ENCODE results near the gene RGS9.

Gene RGS9

GRCh38 chr17:65208717-65209116 is 71.5 kb downstream of the RGS9 start:
- H3K27ac ChIP-seq: no peak overlapping the region
- ChIA-PET POLR2A (ENCODE audit: low non-redundant PET) (no interaction called here), CTCF (no interaction called here)
- DNase-seq (ENCODE audit: low spot score): no peak
- TF ChIP-seq, protein P1, sequence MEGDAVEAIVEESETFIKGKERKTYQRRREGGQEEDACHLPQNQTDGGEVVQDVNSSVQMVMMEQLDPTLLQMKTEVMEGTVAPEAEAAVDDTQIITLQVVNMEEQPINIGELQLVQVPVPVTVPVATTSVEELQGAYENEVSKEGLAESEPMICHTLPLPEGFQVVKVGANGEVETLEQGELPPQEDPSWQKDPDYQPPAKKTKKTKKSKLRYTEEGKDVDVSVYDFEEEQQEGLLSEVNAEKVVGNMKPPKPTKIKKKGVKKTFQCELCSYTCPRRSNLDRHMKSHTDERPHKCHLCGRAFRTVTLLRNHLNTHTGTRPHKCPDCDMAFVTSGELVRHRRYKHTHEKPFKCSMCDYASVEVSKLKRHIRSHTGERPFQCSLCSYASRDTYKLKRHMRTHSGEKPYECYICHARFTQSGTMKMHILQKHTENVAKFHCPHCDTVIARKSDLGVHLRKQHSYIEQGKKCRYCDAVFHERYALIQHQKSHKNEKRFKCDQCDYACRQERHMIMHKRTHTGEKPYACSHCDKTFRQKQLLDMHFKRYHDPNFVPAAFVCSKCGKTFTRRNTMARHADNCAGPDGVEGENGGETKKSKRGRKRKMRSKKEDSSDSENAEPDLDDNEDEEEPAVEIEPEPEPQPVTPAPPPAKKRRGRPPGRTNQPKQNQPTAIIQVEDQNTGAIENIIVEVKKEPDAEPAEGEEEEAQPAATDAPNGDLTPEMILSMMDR (conservative IDR thresholded peaks at IDR 0.05; ENCODE audit: low read depth): no peak

DNA sequence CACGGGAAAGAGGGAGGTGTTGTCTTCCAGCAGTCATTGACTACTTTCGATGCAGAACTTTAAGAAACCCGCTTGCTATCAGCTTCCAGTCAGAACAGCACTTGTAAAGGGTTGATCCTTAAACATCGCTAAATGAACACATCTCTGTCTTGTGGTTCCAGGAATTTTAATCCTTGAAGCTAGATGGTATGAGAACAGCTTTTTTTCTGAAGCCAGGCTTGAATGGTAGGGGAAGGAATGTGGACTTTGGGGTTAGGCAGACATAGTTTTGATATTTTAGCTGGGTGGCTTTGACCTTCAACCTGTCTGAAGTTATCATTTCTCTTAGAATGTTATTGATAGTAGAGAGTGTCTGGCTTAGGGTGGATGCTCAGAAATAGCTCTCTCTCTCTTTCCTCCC is 81.1 kb downstream of the RGS9 start:
- no peak overlapping the region for H3K27ac ChIP-seq
- ChIA-PET CTCF (no interaction called here), POLR2A (ENCODE audit: low non-redundant PET) (no interaction called here)
- TF ChIP-seq, protein P1 (conservative IDR thresholded peaks at IDR 0.05; ENCODE audit: low read depth): no peak
- DNase-seq (ENCODE audit: low spot score): no peak

DNA sequence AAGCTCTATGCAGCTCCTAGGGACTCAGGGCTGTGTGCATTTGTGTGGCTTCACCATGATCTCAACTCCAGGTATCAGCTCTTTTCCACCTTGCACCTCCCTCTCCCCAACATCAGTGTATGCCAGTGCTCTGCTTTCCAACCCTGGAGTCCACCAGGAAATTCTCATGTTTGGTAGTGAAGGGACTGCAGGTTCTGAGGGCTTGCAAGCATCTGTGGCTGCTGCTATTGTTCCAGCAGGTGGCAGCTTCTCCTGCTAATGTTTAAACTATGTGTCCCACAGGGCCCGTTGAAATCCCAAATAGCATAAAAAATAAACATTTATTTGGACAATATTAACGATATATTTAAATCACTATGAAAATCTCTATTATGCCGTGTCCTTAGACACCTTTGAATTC is 82.0 kb downstream of the RGS9 start:
- ChIA-PET CTCF (interaction anchor here (0.5 to 1.2 kb wide), 2 partner anchors 392 to 702 kb away, joined by 3 read pairs; no protein-coding TSS in a partner anchor), POLR2A (ENCODE audit: low non-redundant PET) (no interaction called here)
- no peak overlapping the region for H3K27ac ChIP-seq
- no peak for DNase-seq (ENCODE audit: low spot score)
- TF ChIP-seq, protein P1 (conservative IDR thresholded peaks at IDR 0.05; ENCODE audit: low read depth): no peak

DNA sequence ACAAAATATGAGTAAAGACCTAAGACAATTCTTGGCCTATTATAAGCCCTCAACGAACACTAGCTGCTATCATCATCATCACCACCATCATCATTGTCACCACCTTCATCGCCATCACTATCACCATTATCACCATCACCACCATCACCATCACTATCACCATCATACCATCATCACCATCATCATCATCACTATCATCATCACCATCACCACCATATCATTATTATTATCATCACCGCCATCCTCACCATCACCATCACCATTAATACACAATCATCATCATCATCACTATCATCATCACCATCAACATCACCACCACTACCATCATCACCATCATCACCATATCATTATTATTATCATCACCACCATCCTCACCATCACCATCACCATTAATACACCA is 82.5 kb downstream of the RGS9 start:
- no peak overlapping the region for H3K27ac ChIP-seq
- TF ChIP-seq, protein P1 (conservative IDR thresholded peaks at IDR 0.05; ENCODE audit: low read depth): no peak
- ChIA-PET CTCF (interaction anchor here (0.9 to 1.2 kb wide), 2 partner anchors 10 to 702 kb away, joined by 3 read pairs; no protein-coding TSS in a partner anchor), POLR2A (ENCODE audit: low non-redundant PET) (no interaction called here)
- DNase-seq (ENCODE audit: low spot score): no peak

DNA sequence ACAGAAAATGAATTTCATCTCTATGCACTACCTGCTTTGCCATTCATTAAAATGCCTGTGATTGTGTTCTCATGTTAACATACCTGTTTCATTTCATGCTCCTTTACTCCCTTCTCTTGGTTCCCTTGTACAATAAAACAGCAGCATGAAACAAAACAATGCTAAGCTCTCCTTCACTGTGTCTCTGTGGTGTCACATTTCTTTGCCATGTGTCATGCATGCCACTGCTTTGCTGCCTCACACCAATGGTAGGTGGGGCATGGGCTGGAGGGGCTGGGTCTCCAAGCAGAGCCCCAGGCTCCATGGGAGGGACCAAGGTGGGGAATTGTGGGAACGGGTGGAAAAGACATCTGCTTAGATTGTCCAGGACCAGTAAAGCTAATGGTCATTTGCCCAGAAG is 83.6 kb downstream of the RGS9 start:
- TF ChIP-seq, protein P1 (conservative IDR thresholded peaks at IDR 0.05; ENCODE audit: low read depth): no peak
- ChIA-PET CTCF (interaction anchor here (0.6 kb wide), 1 partner anchor 29 kb away, joined by 8 read pairs; no protein-coding TSS in a partner anchor), POLR2A (ENCODE audit: low non-redundant PET) (no interaction called here)
- H3K27ac ChIP-seq: no peak overlapping the region
- no peak for DNase-seq (ENCODE audit: low spot score)

- ChIA-PET POLR2A (ENCODE audit: low non-redundant PET) (no interaction called here), CTCF (interaction anchor here (1.3 kb wide), 1 partner anchor 9 kb away, joined by 4 read pairs; no protein-coding TSS in a partner anchor)
These were observed 85.1 kb downstream of the RGS9 start for GRCh38 chr17:65222214-65222738.

More at GRCh38 chr17:65222214-65222738, 85.1 kb downstream of the RGS9 start:
- no peak for DNase-seq (ENCODE audit: low spot score)
- TF ChIP-seq, protein P1 (conservative IDR thresholded peaks at IDR 0.05; ENCODE audit: low read depth): no peak
- no peak overlapping the region for H3K27ac ChIP-seq

Data from RWPE1 (cell line).